ENCODE data around the gene SCFD2.

SCFD2 gene

GRCh38 chr4:52954560-52955170, 411.2 kb downstream of the SCFD2 start:
- no peak for DNase-seq (ENCODE audit: low read depth)

- no peak for DNase-seq (ENCODE audit: low read depth)
These were observed 413.3 kb downstream of the SCFD2 start for GRCh38 chr4:52952540-52952939.

GRCh38 chr4:52951016-52951415, 414.8 kb downstream of the SCFD2 start:
- no peak for DNase-seq (ENCODE audit: low read depth)

GRCh38 chr4:52950226-52950625, 415.6 kb downstream of the SCFD2 start:
- DNase-seq (ENCODE audit: low read depth): no peak

- DNase-seq (ENCODE audit: low read depth): no peak
These were observed 416.5 kb downstream of the SCFD2 start for GRCh38 chr4:52949336-52949735.

- no peak for DNase-seq (ENCODE audit: low read depth)
These were observed 417.8 kb downstream of the SCFD2 start for GRCh38 chr4:52948057-52948423.

GRCh38 chr4:52947401-52948056, 418.3 kb downstream of the SCFD2 start:
- DNase-seq (ENCODE audit: low read depth): no peak

GRCh38 chr4:52946855-52947254, 419.0 kb downstream of the SCFD2 start:
- no peak for DNase-seq (ENCODE audit: low read depth)

- DNase-seq (ENCODE audit: low read depth): no peak
These were observed 419.9 kb downstream of the SCFD2 start for GRCh38 chr4:52945982-52946381.

GRCh38 chr4:52945326-52945898, 420.4 kb downstream of the SCFD2 start:
- DNase-seq (ENCODE audit: low read depth): no peak

- DNase-seq (ENCODE audit: low read depth): no peak
These were observed 422.2 kb downstream of the SCFD2 start for GRCh38 chr4:52943677-52944076.

- DNase-seq (ENCODE audit: low read depth): no peak
These were observed 422.9 kb downstream of the SCFD2 start for GRCh38 chr4:52942936-52943335.

- no peak for DNase-seq (ENCODE audit: low read depth)
These were observed 424.4 kb downstream of the SCFD2 start for GRCh38 chr4:52941450-52941849.

- no peak for DNase-seq (ENCODE audit: low read depth)
These were observed 426.1 kb downstream of the SCFD2 start for GRCh38 chr4:52939739-52940138.

- no peak for DNase-seq (ENCODE audit: low read depth)
These were observed 426.5 kb downstream of the SCFD2 start for GRCh38 chr4:52939325-52939724.

GRCh38 chr4:52937829-52938228, 428.0 kb downstream of the SCFD2 start:
- DNase-seq (ENCODE audit: low read depth): no peak

- no peak for DNase-seq (ENCODE audit: low read depth)
These were observed 429.1 kb downstream of the SCFD2 start for GRCh38 chr4:52936729-52937128.

GRCh38 chr4:52935317-52935716, 430.5 kb downstream of the SCFD2 start:
- DNase-seq (ENCODE audit: low read depth): no peak

- DNase-seq (ENCODE audit: low read depth): no peak
These were observed 432.1 kb downstream of the SCFD2 start for GRCh38 chr4:52933738-52934137.

GRCh38 chr4:52932591-52933470, 433.0 kb downstream of the SCFD2 start:
- no peak for DNase-seq (ENCODE audit: low read depth)

GRCh38 chr4:52931243-52931642, 434.6 kb downstream of the SCFD2 start:
- no peak for DNase-seq (ENCODE audit: low read depth)

GRCh38 chr4:52926196-52926974, 439.5 kb downstream of the SCFD2 start:
- DNase-seq (ENCODE audit: low read depth): no peak

All from T follicular helper cell (primary cell).